Activated CD8-positive, alpha-beta T cell treated with anti-CD3 and anti-CD28 coated beads for 36 hours (primary cell): ENCODE data around the gene MFAP4. TPM values are rescaled to one million over a fixed set of nuclear protein-coding genes. Genes with fewer than 3 reads are reported as not detected.

ENCODE experiments used
- ATAC-seq: fragments of 200-7000 bp; cut with Tn5 transposase; one replicate; pipeline ENCODE4 v1.10.0; 2021; ENCODE audit warnings: mild to moderate bottlenecking, moderate library complexity
- CTCF ChIA-PET: fragments of 350-600 bp; sonication (Branson Sonifier 250); formaldehyde crosslinking; loops from one replicate; lab custom pipeline; 2021; ENCODE audit warnings: antibody characterized with exemption; lab: Charles Lee
- POLR2A ChIA-PET: fragments of 350-600 bp; sonication (Branson Sonifier 250); formaldehyde crosslinking; loops from one replicate; lab custom pipeline; 2021; ENCODE audit warnings: antibody characterized with exemption; lab: Charles Lee
- DNase-seq: peaks from one replicate; pipeline ENCODE4 v3.0.0-alpha.2; 2020
- H3K27ac Mint-ChIP-seq: one replicate; pipeline ENCODE4 v1.8.0; 2021; ENCODE audit warnings: mild to moderate bottlenecking, mixed read lengths
- H3K27me3 Mint-ChIP-seq: one replicate; pipeline ENCODE4 v1.8.0; 2021; ENCODE audit warnings: mixed read lengths
- H3K36me3 Mint-ChIP-seq: one replicate; pipeline ENCODE4 v1.8.0; 2021; ENCODE audit warnings: low read depth, mixed read lengths
- H3K4me1 Mint-ChIP-seq: one replicate; pipeline ENCODE4 v1.8.0; 2021; ENCODE audit warnings: low read depth, mixed read lengths
- H3K4me3 Mint-ChIP-seq: one replicate; pipeline ENCODE4 v1.8.0; 2021; ENCODE audit warnings: mild to moderate bottlenecking, moderate library complexity, mixed read lengths
- H3K9me3 Mint-ChIP-seq: one replicate; pipeline ENCODE4 v1.8.0; 2021; ENCODE audit warnings: mixed read lengths
- CTCF ChIP-seq: fragments of 200-600 bp; IDR thresholded peaks from one replicate; pipeline ENCODE4 v1.8.0; 2022; ENCODE audit warnings: antibody characterized with exemption, mild to moderate bottlenecking
- intact Hi-C: fragments of 100-400 bp; cut with micrococcal nuclease; formaldehyde crosslinking; loops from one replicate; pipeline ENCODE4 v1.10.0; 2022
- total RNA-seq, 2 experiments: library from RNA; stranded (reverse); gene quantifications; one replicate each; pipeline ENCODE4 v1.2.3, GENCODE V29; 2021

Gene MFAP4
- total RNA-seq, 2 experiments from 2014 or later: 0.47 to 0.70 TPM

- intact Hi-C loops: no loop called here
- ATAC-seq (no peak), DNase-seq (no peak)
- H3K27ac Mint-ChIP-seq: no peak overlapping the region
- no peak overlapping the region for H3K4me3 Mint-ChIP-seq
- TF ChIP-seq CTCF: no peak
- H3K27me3 Mint-ChIP-seq: no peaks in the 10 kb centered on the region
- ChIA-PET CTCF (interaction anchor here (0.6 kb wide), 1 partner anchor 21 kb away, joined by 3 read pairs; the partner anchor contains the start of gene B9D1), POLR2A (interaction anchor here (0.5 kb wide), 1 partner anchor 9 kb away, joined by 3 read pairs; no protein-coding TSS in a partner anchor)
- H3K9me3 Mint-ChIP-seq: no peaks in the 10 kb centered on the region
- peaks cover 27% of the 10 kb centered on the region for H3K36me3 Mint-ChIP-seq
- H3K4me1 Mint-ChIP-seq: peaks cover 20% of the 10 kb centered on the region
These were observed 3.1 kb downstream of the MFAP4 start for GRCh38 chr17:19383681-19384470.

- Mint-ChIP-seq H3K27ac (no peak overlapping the region), H3K36me3 (peaks cover 27% of the 10 kb centered on the region)
- no peak for DNase-seq
These were observed 4.2 kb downstream of the MFAP4 start for GRCh38 chr17:19382531-19383444.

GRCh38 chr17:19381741-19382444, 5.1 kb downstream of the MFAP4 start:
- H3K9me3 Mint-ChIP-seq: no peaks in the 10 kb centered on the region
- no peak overlapping the region for H3K27ac Mint-ChIP-seq
- no peaks in the 10 kb centered on the region for H3K27me3 Mint-ChIP-seq
- ChIA-PET CTCF (no interaction called here), POLR2A (no interaction called here)
- H3K36me3 Mint-ChIP-seq: peaks cover 27% of the 10 kb centered on the region
- no peak for DNase-seq
- H3K4me3 Mint-ChIP-seq: no peak overlapping the region
- intact Hi-C loops: no loop called here
- H3K4me1 Mint-ChIP-seq: peaks cover 13% of the 10 kb centered on the region
- no peak for TF ChIP-seq CTCF
- ATAC-seq: no peak

More at GRCh38 chr17:19382531-19383444, 4.2 kb downstream of the MFAP4 start:
- peaks cover 16% of the 10 kb centered on the region for H3K4me1 Mint-ChIP-seq
- intact Hi-C loops: no loop called here
- no peak for TF ChIP-seq CTCF
- ATAC-seq: no peak
- H3K27me3 Mint-ChIP-seq: no peaks in the 10 kb centered on the region
- ChIA-PET POLR2A (interaction anchor here (0.5 kb wide), 1 partner anchor 10 kb away, joined by 3 read pairs; no protein-coding TSS in a partner anchor), CTCF (no interaction called here)
- H3K9me3 Mint-ChIP-seq: no peaks in the 10 kb centered on the region
- no peak overlapping the region for H3K4me3 Mint-ChIP-seq

- intact Hi-C loops: no loop called here
- peaks cover 27% of the 10 kb centered on the region for H3K36me3 Mint-ChIP-seq
- peaks cover 14% of the 10 kb centered on the region for H3K4me1 Mint-ChIP-seq
- TF ChIP-seq CTCF: no peak
- H3K27ac Mint-ChIP-seq: no peak overlapping the region
- no peaks in the 10 kb centered on the region for H3K9me3 Mint-ChIP-seq
- no peaks in the 10 kb centered on the region for H3K27me3 Mint-ChIP-seq
- no peak overlapping the region for H3K4me3 Mint-ChIP-seq
- ATAC-seq: no peak
- POLR2A ChIA-PET: no interaction called here
- DNase-seq: no peak
- CTCF ChIA-PET: interaction anchor here (4.3 kb wide), 1 partner anchor 19 kb away, joined by 51 read pairs; the partner anchor contains the start of gene B9D1
These were observed 5.6 kb downstream of the MFAP4 start for GRCh38 chr17:19381361-19381740.
